HL-60/S4 treated with retinoic acid at 250 ng/mL for 4 days and 3 days (cell line): Measurements from ENCODE around the gene C3orf80.
"Not testable (repeated sequence)": the region's sequence is repeated elsewhere in the genome, so short reads cannot be mapped to it uniquely, and the experiment has no call there.

Source experiments
- in situ Hi-C: fragments of 300-500 bp; cut with MboI; formaldehyde crosslinking; loops from 2 replicates; pipeline ENCODE4 v1.7.0; 2022; ENCODE audit warnings: low sequenced_read_pairs

C3orf80 gene

GRCh38 chr3:160210799-160211221 is 14.4 kb upstream of the C3orf80 start:
- in situ Hi-C loops = no loop called here

DNA sequence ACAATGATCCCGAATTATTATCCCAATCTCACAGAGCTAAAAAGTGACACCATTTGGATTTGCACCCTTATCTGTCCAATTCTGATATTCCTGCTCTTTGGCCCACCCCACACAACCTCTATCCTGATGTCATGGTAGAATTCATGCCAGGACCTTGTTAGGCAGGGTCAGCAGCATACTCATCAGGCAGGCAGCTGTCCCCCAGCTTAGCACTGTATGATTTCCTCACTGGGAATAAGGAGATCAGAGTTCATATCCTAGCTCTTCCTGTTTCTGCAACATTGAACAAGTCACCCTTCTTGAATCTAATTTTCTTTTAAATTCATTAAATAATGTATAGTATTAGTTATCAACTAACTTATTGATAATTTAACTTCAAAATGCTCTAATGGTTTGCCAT is 12.0 kb upstream of the C3orf80 start:
- in situ Hi-C loops = no loop called here

- in situ Hi-C loops = no loop called here
Observed at GRCh38 chr3:160217675-160218074, 7.5 kb upstream of the C3orf80 start.

GRCh38 chr3:160218136-160218535 is 7.1 kb upstream of the C3orf80 start:
- in situ Hi-C loops = no loop called here

- in situ Hi-C loops = no loop called here
Observed at GRCh38 chr3:160220038-160220437, 5.2 kb upstream of the C3orf80 start.

GRCh38 chr3:160221019-160221418 is 4.2 kb upstream of the C3orf80 start:
- in situ Hi-C loops = no loop called here

DNA sequence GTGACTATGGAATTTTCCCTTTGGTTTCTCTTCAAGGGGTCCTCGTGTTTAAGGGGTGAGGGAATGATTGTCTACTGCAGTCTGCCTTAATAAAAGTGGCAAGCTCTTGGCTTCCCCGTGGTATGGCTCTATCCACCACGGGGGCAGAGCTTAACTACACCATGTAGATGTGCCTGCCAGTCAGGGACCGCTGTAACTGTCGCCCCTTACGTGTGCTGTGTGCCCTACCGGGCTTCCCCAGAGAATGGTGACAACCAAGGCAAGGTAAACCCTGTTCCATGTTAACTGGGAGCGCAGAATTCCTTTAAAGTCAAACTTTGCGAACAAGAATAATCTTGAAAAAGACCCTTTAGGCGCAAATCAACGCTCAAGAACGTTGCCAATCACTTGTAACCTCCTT is 966 bp upstream of the C3orf80 start:
- in situ Hi-C loops = no loop called here

DNA sequence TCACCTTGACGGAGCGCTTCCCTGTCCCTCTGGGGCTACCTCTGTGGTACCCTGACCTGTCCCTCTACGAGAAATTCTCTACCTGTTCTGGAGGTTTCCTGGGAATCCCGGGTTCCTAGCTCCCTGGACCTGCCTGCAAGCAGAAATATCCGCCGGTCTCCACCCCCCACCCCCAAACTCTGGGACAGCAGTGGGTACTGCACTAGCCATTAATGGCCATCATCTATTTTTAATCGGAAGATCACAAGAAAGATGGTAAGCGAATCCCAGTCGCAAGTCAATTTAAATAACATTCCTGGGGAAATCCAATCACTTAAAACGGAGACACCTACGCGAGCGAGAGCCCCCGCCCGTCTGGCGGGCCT is 429 bp upstream of the C3orf80 start:
- in situ Hi-C loops = no loop called here

DNA sequence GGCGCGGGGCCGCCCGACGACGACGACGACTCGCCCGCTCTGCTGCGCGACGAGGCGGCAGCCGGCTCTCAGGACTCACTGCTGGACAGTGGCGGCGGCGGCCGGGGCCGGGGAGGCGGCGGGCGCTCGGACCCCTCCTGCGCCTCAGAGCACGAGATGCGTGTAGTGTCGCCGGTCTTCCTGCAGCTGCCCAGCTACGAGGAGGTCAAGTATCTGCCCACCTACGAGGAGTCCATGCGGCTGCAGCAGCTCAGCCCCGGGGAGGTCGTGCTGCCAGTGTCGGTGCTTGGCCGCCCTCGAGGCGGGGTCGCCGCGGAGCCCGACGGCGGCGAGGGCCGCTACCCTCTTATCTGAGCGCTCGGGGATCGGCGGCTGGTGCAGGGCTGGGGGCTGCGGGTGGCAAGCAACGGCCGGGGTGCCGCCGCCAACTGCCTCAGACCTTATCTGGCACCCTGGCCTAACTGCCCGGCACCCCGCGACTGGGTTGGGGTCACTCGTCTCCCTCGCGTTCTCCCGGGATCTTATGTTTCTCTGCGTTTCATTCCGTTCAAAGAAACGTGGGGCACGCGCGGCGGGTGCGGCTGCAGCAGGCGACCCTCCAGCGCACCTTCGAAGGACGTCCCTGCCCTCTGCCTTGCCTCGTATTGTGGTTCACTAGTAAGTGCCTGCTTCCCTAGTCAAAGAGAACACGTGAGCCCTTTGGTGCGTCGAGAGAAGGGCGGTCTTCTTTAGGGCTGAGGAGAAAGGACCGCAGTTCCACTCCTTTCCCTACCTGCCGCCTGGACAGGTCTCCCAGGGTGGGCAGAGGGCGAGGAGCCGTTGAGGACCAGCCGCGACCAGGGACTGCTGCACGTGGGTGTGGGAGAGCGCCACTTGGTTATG is 1.0 kb downstream of the C3orf80 start:
- in situ Hi-C loops = no loop called here

DNA sequence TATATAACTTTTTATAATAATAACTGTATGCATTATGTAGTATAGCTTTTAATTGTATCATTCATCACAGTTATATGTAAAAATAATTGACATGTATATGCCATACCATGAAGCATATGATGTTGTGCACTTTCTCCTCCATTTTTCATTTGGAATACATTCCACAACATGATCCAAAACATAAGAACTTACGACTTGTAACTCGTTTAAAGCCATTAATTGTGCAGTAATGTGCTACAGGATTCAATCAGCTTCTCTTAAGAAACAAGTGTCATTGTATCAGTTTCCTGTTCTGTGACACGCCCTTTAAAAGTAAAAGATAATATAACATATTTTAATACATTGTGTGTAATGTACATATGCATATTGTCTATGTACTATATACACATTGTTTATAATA is 2.2 kb downstream of the C3orf80 start:
- in situ Hi-C loops = no loop called here

DNA sequence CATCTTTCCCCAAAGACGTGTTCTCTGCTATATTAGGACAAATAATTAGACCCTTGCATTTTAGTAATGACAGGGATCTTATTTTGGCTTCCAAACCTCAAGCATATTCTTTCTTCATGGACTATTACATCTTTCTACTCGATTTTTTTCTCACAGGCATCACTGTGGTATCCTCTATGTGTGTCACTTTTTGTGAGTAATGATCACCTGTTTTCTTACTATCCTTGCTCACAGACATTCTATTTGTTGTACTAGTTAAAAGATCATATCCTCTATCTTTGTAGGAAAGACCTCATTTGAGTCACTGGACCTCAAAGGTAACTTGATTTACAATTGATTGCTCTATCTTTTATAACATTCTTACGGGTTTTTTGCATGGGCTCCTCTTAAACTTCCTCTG is 6.8 kb downstream of the C3orf80 start:
- in situ Hi-C loops = no loop called here

- in situ Hi-C loops = not testable (repeated sequence)
Observed at GRCh38 chr3:160240719-160241118, 15.5 kb downstream of the C3orf80 start.

DNA sequence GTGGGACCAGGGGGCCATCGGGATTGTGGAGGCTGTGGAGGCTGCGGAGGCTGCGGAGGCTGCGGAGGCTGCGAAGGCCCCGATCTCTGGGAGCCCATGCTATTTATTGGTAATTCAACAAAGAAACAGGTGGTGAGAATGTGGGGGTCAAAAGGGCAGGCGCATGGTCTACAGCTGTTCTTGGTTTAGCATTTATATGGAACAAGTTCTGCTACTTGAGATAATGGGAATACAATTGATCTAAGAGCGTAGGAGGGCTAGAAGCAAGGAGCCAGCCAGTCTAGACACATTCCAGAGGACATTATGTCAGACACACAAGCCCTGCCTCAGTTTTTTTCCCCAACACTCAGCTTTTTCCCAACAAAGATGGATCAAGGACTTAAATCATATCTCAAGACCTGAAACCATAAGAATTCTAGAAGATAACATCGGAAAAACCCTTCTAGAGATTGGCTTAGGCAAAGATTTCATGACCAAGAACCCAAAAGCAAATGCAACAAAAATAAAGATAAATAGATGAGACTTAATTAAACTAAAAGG is 20.1 kb downstream of the C3orf80 start:
- in situ Hi-C loops = no loop called here

DNA sequence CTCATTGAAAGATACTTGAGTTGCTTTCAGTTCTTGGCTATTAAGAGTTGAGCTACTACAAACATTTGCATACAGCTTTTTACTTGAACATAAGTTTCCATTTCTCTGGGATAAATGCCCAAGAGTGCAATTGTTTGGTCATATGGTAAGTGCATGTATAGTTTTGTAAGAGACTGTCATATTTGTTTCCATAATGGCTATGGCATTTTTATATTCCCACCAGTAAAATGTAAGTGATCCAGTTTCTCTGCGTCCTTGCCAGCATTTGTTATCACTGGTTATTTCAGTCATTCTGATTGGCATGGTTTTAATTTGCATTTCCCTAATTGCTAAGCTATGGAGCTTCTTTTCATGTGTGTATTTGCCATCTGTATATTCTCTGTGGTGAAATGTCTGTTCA is 22.5 kb downstream of the C3orf80 start:
- in situ Hi-C loops = no loop called here

- in situ Hi-C loops = no loop called here
Observed at GRCh38 chr3:160253298-160253697, 28.1 kb downstream of the C3orf80 start.

DNA sequence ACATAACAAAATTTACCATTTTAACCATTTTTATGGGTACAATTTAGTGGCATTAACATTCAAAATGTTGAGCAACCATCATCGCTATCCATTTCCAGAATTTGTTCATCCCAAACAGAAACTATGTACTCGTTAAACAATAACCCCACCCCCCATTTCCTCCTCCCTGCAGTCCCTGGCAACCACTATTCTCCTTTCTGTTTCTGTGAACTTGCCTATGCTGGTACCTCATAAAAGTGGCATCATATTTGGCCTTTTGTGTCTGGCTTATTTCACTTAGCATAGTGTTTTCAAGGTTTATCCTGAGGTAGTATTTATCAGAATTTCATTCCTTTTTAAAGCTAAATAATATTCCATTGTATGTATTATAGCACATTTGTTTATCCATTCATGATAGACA is 32.4 kb downstream of the C3orf80 start:
- in situ Hi-C loops = no loop called here

DNA sequence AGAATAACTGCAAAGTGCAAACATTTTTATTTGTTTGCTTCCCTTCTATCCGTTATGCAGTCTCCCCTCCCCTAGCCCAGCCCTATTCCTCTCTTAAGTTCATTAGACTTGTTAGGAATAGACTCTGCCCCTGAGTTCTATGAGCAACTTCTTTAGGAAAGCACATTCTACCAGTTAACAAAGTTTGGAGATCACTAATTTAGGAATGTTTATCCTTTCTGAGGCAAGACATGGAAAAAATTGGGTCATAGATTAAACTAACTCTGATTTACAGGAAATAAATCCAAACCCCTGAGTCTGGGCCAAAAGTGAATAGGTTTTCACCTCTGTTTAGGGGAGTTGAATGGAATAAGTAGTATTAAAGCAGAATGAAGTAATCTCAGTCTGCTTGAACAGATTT is 34.4 kb downstream of the C3orf80 start:
- in situ Hi-C loops = no loop called here

DNA sequence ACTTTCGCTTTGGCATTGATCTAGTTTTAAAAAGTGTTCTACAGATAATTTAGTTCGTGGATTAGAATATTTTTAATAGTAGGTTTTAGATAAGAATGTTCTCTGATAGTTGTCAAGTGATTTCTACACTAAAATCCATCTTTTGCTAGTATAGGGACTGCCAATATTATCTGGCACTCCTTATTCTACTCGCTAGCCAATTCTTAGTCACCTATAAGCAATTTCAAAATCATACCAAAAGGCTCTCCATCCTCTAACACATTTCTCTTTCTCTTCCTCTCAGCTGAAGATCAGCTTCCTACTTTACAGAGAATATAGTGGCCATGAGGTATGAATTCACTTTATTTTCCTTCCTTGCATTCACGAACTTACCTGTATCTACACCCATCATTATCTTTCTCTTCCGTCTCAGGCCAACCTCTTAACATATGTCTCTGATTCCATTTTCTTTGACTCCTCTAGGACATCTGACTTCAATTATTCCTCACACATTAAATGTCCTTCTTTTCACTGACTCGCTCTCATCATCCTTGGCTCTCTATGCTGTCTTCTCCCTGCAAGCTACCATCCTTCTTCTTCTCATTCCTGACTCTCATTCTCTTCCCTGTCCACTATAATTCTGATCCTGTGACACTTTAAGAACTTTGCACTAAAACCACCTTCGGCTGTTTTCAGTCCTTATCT is 35.5 kb downstream of the C3orf80 start:
- in situ Hi-C loops = no loop called here

DNA sequence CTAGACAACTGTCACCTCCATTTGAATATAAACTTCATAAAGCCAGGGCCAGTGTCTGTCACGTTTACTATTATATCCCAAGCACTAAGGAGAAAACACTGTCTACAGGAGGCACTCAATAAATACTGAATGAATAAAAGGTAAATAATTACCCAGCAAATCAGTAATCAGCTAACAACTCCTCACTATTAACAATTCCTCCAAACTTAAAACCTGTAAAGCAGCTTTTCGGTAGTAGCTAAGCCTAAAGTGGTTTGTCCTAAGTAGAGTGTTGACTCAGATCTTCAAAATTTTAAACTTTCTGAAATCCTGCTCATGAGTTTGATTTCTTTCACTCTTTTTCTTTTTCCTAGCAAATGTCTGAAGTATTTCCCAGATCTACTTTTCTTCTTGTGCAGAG is 39.9 kb downstream of the C3orf80 start:
- in situ Hi-C loops = no loop called here
